H1 (cell line): Measurements from ENCODE around the gene SNED1.

ENCODE experiments used
- CTCF ChIP-seq, 3 experiments: IDR thresholded peaks; 1 replicate in 2 of 3; 2 replicates in 1 of 3; pipeline versions ENCODE4 v1.5.1 to v1.6.1; 2011; ENCODE audit warnings: low read length in 3 of 3, mild to moderate bottlenecking in 3 of 3, inconsistent platforms in 2 of 3, low read depth in 1 of 3, moderate library complexity in 1 of 3; ENCODE audit not compliant: insufficient read depth in 1 of 3; ENCODE audit errors: control extremely low read depth in 1 of 3
- SIX5 ChIP-seq: IDR thresholded peaks from 2 replicates; pipeline ENCODE4 v1.6.1; 2011; ENCODE audit warnings: mild to moderate bottlenecking, low read depth, low read length
- TBP ChIP-seq: IDR thresholded peaks from 2 replicates; pipeline ENCODE4 v1.6.1; 2011; ENCODE audit warnings: low read depth, low read length, improper control_type of control experiment
- YY1 ChIP-seq: IDR thresholded peaks from 2 replicates; pipeline ENCODE4 v1.6.1; 2011; ENCODE audit warnings: low read depth, mild to moderate bottlenecking, low read length

DNA sequence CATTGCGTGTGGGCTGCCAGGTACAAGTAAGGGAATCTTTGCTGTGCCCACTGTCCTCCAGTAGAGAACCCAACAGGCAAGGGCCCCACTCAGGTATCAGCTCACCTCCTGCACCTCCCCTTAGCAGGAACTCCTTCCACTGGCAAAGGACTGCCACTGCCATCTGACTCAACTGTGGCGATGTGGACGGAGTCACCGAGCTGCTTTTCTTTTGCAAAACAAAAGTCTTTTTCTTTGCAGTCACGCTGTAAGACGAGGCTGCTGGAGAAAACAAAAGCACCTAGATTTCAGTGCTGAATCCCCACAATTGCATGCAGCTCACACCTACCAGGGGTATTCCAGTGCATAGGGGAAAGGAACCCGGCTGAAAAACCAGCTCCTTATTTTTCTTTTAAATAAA lies 95.8 kb downstream of the SNED1 start:
- TF ChIP-seq YY1: no peak
- TF ChIP-seq SIX5: no peak
- TF ChIP-seq TBP: no peak
- TF ChIP-seq CTCF (IDR thresholded peaks at IDR 0.05; ENCODE audit: control extremely low read depth in 1 of 3, insufficient read depth in 1 of 3, low read depth in 1 of 3, low read length in 3 of 3): no peak
